Smooth muscle cell (in vitro differentiated cells): ENCODE data around the gene UBR7. TPM values are rescaled to one million over a fixed set of nuclear protein-coding genes. Genes with fewer than 3 reads are reported as not detected.

Experiments used
- DNase-seq: peaks from one replicate; lab custom pipeline; 2025; ENCODE audit not compliant: unreplicated experiment; lab: John Stamatoyannopoulos, UW
- H2AFZ ChIP-seq: fragments of 200-600 bp; sonication (generic); 2 replicates; pipeline ENCODE4 v1.6.0; 2016; ENCODE audit warnings: antibody characterized with exemption, low read depth, mild to moderate bottlenecking
- H3F3A ChIP-seq: fragments of 200-600 bp; sonication (generic); 2 replicates; pipeline ENCODE4 v1.6.0; 2017; ENCODE audit warnings: antibody characterized with exemption, low read depth
- H3K27ac ChIP-seq: fragments of 200-600 bp; sonication (generic); 2 replicates; pipeline ENCODE4 v1.5.1; 2016; ENCODE audit warnings: low read depth, mild to moderate bottlenecking
- H3K27me3 ChIP-seq: fragments of 200-600 bp; sonication (generic); 2 replicates; pipeline ENCODE4 v1.6.1; 2016; ENCODE audit warnings: low read depth, mild to moderate bottlenecking
- H3K36me3 ChIP-seq: fragments of 200-600 bp; sonication (generic); 2 replicates; pipeline ENCODE4 v1.5.1; 2016; ENCODE audit warnings: low read depth
- H3K4me1 ChIP-seq: fragments of 200-600 bp; sonication (generic); 2 replicates; pipeline ENCODE4 v1.5.1; 2016; ENCODE audit warnings: low read depth
- H3K4me2 ChIP-seq: fragments of 200-600 bp; sonication (generic); 2 replicates; pipeline ENCODE4 v1.6.0; 2016; ENCODE audit warnings: mild to moderate bottlenecking
- H3K4me3 ChIP-seq: fragments of 200-600 bp; sonication (generic); 2 replicates; pipeline ENCODE4 v1.5.1; 2016; ENCODE audit warnings: mild to moderate bottlenecking
- H3K79me2 ChIP-seq: fragments of 200-600 bp; sonication (generic); 2 replicates; pipeline ENCODE4 v1.6.0; 2016; ENCODE audit warnings: low read depth, mild to moderate bottlenecking
- H3K9ac ChIP-seq: fragments of 200-600 bp; sonication (generic); 2 replicates; pipeline ENCODE4 v1.6.0; 2016; ENCODE audit warnings: low read depth
- H3K9me3 ChIP-seq: fragments of 200-600 bp; sonication (generic); replicated peaks from 2 replicates; pipeline ENCODE4 v1.5.1; 2016; ENCODE audit warnings: low read depth
- H4K20me1 ChIP-seq: fragments of 200-600 bp; sonication (generic); 2 replicates; pipeline ENCODE4 v1.6.0; 2016; ENCODE audit warnings: low read depth
- WGBS: methylation state at CpG from one replicate; pipeline ENCODE4 v1.1.7; 2016; ENCODE audit warnings: low lambda C conversion rate; 5-methylcytosine and 5-hydroxymethylcytosine counted together
- polyA plus RNA-seq: library from polyadenylated mRNA; unstranded; fragments of >200 nt; fragmentation: Nextera tagmentation; extraction: Ambion mirVana; gene quantifications from 2 replicates; pipeline ENCODE4 v1.2.1, GENCODE V29; 2016
- total RNA-seq: library from RNA; depleted of rRNA; stranded (reverse); fragments of >200 nt; gene quantifications from 2 replicates; pipeline ENCODE4 v1.2.3, GENCODE V29; 2014
- TF ChIP-seq, protein P1 (sequence below): fragments of 200-600 bp; sonication (generic); IDR thresholded peaks from 2 replicates; pipeline ENCODE4 v1.5.1; 2017; ENCODE audit warnings: borderline replicate concordance, mild to moderate bottlenecking, antibody characterized with exemption; ENCODE audit not compliant: insufficient read depth, poor library complexity, severe bottlenecking

The UBR7 gene
- total and polyA plus RNA-seq, 2 experiments from 2014 or later, result 8.0 to 12.8 TPM

DNA sequence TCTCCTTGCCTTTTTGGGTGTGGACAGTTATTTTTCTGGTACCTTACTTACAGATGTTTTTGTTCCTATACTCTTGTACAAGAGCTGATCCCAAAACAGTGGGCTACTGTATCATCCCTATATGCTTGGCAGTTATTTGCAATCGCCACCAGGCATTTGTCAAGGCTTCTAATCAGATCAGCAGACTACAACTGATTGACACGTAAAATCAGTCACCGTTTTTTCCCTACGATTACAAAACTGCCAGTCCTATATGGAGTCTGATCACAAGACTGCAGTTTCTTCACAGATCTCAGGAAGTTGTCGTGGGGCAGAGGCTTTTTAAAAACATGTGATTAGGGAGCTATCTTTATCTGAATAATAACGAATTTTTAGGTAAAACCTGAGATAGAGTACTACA, 20.6 kb upstream of the UBR7 start:
- Histone ChIP-seq H3K4me2 (no peak overlapping the region), H3F3A (peaks cover 3% of the 10 kb centered on the region), H3K79me2 (peaks cover 27% of the 10 kb centered on the region), H3K4me3 (no peak overlapping the region), H3K27me3 (no peaks in the 10 kb centered on the region), H3K27ac (no peak overlapping the region), H3K36me3 (no peaks in the 10 kb centered on the region), H3K4me1 (peaks cover 3% of the 10 kb centered on the region), H2AFZ (no peak overlapping the region), H3K9me3 (no peaks in the 10 kb centered on the region), H3K9ac (no peak overlapping the region), H4K20me1 (no peaks in the 10 kb centered on the region)
- TF ChIP-seq, protein P1, sequence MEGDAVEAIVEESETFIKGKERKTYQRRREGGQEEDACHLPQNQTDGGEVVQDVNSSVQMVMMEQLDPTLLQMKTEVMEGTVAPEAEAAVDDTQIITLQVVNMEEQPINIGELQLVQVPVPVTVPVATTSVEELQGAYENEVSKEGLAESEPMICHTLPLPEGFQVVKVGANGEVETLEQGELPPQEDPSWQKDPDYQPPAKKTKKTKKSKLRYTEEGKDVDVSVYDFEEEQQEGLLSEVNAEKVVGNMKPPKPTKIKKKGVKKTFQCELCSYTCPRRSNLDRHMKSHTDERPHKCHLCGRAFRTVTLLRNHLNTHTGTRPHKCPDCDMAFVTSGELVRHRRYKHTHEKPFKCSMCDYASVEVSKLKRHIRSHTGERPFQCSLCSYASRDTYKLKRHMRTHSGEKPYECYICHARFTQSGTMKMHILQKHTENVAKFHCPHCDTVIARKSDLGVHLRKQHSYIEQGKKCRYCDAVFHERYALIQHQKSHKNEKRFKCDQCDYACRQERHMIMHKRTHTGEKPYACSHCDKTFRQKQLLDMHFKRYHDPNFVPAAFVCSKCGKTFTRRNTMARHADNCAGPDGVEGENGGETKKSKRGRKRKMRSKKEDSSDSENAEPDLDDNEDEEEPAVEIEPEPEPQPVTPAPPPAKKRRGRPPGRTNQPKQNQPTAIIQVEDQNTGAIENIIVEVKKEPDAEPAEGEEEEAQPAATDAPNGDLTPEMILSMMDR, result no peak
- 93% methylated on average over 6 of the region's 6 CpGs for WGBS
- no peak for DNase-seq

DNA sequence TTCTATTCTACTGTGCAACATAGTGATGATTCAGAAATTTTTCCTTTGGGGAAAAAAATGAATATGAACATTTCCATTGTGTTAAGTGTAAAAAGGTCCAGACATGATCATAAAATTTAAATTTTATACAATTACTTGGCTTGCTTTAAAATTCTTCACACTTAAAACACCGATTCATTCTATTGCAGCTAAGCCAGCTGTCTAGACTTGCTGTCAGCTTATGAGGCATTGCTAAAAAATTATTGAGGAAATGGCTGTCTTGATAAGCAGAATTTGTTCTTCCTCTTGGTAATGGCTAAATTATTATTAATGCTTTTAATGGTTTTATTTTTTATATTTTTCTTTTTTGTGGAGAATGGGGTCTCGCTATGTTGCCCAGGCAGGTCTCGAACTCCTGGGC, 20.1 kb upstream of the UBR7 start:
- Histone ChIP-seq H3K4me2 (no peak overlapping the region), H2AFZ (no peak overlapping the region), H3K27me3 (no peaks in the 10 kb centered on the region), H3K4me1 (peaks cover 3% of the 10 kb centered on the region), H4K20me1 (no peaks in the 10 kb centered on the region), H3K9me3 (no peaks in the 10 kb centered on the region), H3K27ac (no peak overlapping the region), H3K9ac (no peak overlapping the region), H3K36me3 (no peaks in the 10 kb centered on the region), H3F3A (peaks cover 3% of the 10 kb centered on the region), H3K79me2 (peaks cover 27% of the 10 kb centered on the region), H3K4me3 (no peak overlapping the region)
- no peak for DNase-seq
- TF ChIP-seq, protein P1, result no peak
- whole genome bisulfite sequencing, result 92% methylated on average over 3 of the region's 3 CpGs

DNA sequence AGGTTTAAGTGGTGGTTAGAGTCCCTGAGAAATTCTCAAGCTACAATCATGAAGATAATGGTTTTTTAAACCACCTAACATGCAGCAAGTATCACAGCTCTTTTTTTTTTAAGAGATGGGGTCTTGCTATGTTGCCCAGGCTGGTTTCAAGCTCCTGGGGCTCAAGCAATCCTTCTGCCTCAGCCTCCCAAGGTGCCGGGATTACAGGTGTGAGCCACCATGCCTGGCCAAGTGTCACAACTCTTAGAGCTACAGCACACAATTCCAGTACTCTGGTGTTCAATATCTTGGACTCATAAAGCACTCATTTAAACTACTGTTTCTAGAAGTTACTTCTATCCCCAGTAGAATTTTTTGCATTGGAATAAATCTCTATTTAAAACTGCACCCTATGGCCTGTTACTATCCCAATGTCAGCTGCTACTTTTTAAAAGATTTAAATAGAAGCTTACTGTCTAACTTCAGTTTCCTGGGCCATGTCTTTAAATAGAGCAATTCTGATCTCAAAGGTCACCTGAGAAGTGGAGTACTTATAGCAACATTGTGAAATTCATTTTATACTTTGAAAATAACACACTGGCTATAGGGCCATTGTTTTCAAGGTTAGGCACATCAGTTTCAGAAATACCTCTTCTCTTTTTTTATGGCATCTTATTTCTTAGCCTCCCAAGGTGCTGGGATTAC, 11.6 kb upstream of the UBR7 start:
- no peaks in the 10 kb centered on the region for H3K4me1 ChIP-seq
- no peaks in the 10 kb centered on the region for H3K9me3 ChIP-seq
- H3K4me2 ChIP-seq, result no peak overlapping the region
- H4K20me1 ChIP-seq, result no peaks in the 10 kb centered on the region
- H3K4me3 ChIP-seq, result no peak overlapping the region
- no peak overlapping the region for H3K9ac ChIP-seq
- TF ChIP-seq, protein P1, result no peak
- H3F3A ChIP-seq, result no peaks in the 10 kb centered on the region
- no peak overlapping the region for H2AFZ ChIP-seq
- H3K79me2 ChIP-seq, result peaks cover 3% of the 10 kb centered on the region
- no peaks in the 10 kb centered on the region for H3K36me3 ChIP-seq
- WGBS, result 90% methylated on average over 1 of the region's 1 CpG
- H3K27me3 ChIP-seq, result no peaks in the 10 kb centered on the region
- no peak overlapping the region for H3K27ac ChIP-seq
- no peak for DNase-seq

DNA sequence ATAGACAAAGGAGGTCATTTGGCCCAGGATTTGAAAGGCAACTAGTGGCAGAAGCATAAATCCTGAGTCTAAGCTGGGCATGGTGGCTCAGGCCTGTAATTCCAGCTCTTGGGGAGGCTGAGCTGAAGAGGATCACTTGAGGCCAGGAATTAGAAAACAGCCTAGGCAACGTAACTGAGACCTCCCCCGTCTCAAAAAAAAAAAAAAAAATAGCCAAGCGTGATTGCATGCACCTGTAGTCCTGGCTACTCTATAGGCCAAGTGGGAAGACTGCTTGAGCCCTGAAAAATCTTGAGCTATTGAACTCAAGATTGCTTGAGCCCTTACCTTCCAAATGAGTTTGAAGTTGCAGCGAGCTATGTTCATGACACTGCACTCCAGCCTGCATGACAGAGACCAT, 8.0 kb upstream of the UBR7 start:
- TF ChIP-seq, protein P1, result no peak

More for the DNA sequence above, 8.0 kb upstream of the UBR7 start:
- Histone ChIP-seq H3K4me1 (no peaks in the 10 kb centered on the region), H3K4me3 (no peak overlapping the region), H3K9me3 (no peaks in the 10 kb centered on the region), H3K36me3 (no peaks in the 10 kb centered on the region), H4K20me1 (no peaks in the 10 kb centered on the region), H3F3A (no peaks in the 10 kb centered on the region), H3K79me2 (peaks cover 11% of the 10 kb centered on the region), H3K27ac (no peak overlapping the region), H3K4me2 (no peak overlapping the region), H2AFZ (no peak overlapping the region), H3K27me3 (no peaks in the 10 kb centered on the region), H3K9ac (no peak overlapping the region)
- DNase-seq, result no peak
- WGBS, result 95% methylated on average over 4 of the region's 4 CpGs
